Liver (tissue), 9 donors: ENCODE data around the gene ANAPC13. TPM values are rescaled to one million over a fixed set of nuclear protein-coding genes. Genes with fewer than 3 reads are reported as not detected.

ENCODE experiments used
- DNase-seq: peaks from one replicate; pipeline ENCODE4 v3.0.0-alpha.2; 2017; ENCODE audit warnings: low spot score
- H3K27ac ChIP-seq, 2 donors: one replicate each; pipeline ENCODE4 v1.7.0; 2013; ENCODE audit warnings: inconsistent platforms in 2 of 2, low read length in 2 of 2, control low read depth in 1 of 2, low read depth in 1 of 2, mild to moderate bottlenecking in 1 of 2
- H3K27me3 ChIP-seq, 4 donors: one replicate each; pipeline versions ENCODE4 v1.6.1 to v1.7.0; 2013; ENCODE audit warnings: low read length in 3 of 4, inconsistent platforms in 1 of 4, mild to moderate bottlenecking in 1 of 4, moderate library complexity in 1 of 4; ENCODE audit not compliant: control insufficient read depth in 4 of 4, insufficient read depth in 4 of 4
- H3K36me3 ChIP-seq, 4 donors: one replicate each; pipeline versions ENCODE4 v1.6.1 to v1.7.0; 2013; ENCODE audit warnings: low read length in 3 of 4, mild to moderate bottlenecking in 3 of 4, low read depth in 1 of 4, moderate library complexity in 1 of 4; ENCODE audit not compliant: control insufficient read depth in 4 of 4, insufficient read depth in 3 of 4
- H3K4me1 ChIP-seq, 4 donors: one replicate each; pipeline versions ENCODE4 v1.6.1 to v1.7.0; 2013; ENCODE audit warnings: low read length in 3 of 4, mild to moderate bottlenecking in 3 of 4, moderate library complexity in 1 of 4; ENCODE audit not compliant: control insufficient read depth in 4 of 4, insufficient read depth in 4 of 4
- H3K4me3 ChIP-seq, 3 donors: one replicate each; pipeline versions ENCODE4 v1.6.1 to v1.7.0; 2013; ENCODE audit warnings: low read length in 3 of 3, control low read depth in 1 of 3, low read depth in 1 of 3, mild to moderate bottlenecking in 1 of 3
- H3K9ac ChIP-seq, 2 donors: one replicate each; pipeline ENCODE4 v1.7.0; 2013; ENCODE audit warnings: low read length in 2 of 2, mild to moderate bottlenecking in 2 of 2, moderate library complexity in 2 of 2, control low read depth in 1 of 2, low read depth in 1 of 2
- H3K9me3 ChIP-seq, 4 donors: one replicate each; pipeline versions ENCODE4 v1.6.1 to v1.7.0; 2013; ENCODE audit warnings: low read length in 3 of 4; ENCODE audit not compliant: control insufficient read depth in 4 of 4
- EGR1 ChIP-seq, 2 donors: IDR thresholded peaks; 2 replicates each; pipeline ENCODE4 v1.6.1; 2016 to 2018; ENCODE audit warnings: antibody characterized with exemption in 2 of 2, low read depth in 2 of 2
- FOXA1 ChIP-seq: IDR thresholded peaks from 2 replicates; pipeline ENCODE4 v1.6.1; 2016; ENCODE audit warnings: antibody characterized with exemption
- FOXA2 ChIP-seq: IDR thresholded peaks from 2 replicates; pipeline ENCODE4 v1.6.1; 2016; ENCODE audit warnings: antibody characterized with exemption
- GABPA ChIP-seq, 2 donors: IDR thresholded peaks in 1 of 2; conservative IDR thresholded peaks in 1 of 2; 2 replicates each; pipeline ENCODE4 v1.6.1; 2016; ENCODE audit warnings: antibody characterized with exemption in 2 of 2, mild to moderate bottlenecking in 1 of 2, moderate library complexity in 1 of 2
- HNF4A ChIP-seq, 2 donors: conservative IDR thresholded peaks; 2 replicates each; pipeline ENCODE4 v1.6.1; 2016; ENCODE audit warnings: antibody characterized with exemption in 2 of 2, mild to moderate bottlenecking in 2 of 2
- HNF4G ChIP-seq: IDR thresholded peaks from 2 replicates; pipeline ENCODE4 v1.6.1; 2016; ENCODE audit warnings: antibody characterized with exemption
- JUND ChIP-seq, 2 donors: IDR thresholded peaks; 2 replicates each; pipeline ENCODE4 v1.6.1; 2016; ENCODE audit warnings: antibody characterized with exemption in 2 of 2
- RAD21 ChIP-seq, 2 donors: IDR thresholded peaks; 2 replicates each; pipeline ENCODE4 v1.6.1; 2016; ENCODE audit warnings: antibody characterized with exemption in 2 of 2, mild to moderate bottlenecking in 2 of 2
- REST ChIP-seq: IDR thresholded peaks from 2 replicates; pipeline ENCODE4 v1.6.1; 2016; ENCODE audit warnings: antibody characterized with exemption, mild to moderate bottlenecking
- RXRA ChIP-seq, 2 donors: IDR thresholded peaks; 2 replicates each; pipeline ENCODE4 v1.6.1; 2017 to 2018; ENCODE audit warnings: antibody characterized with exemption in 2 of 2, mild to moderate bottlenecking in 1 of 2
- SP1 ChIP-seq: IDR thresholded peaks from 2 replicates; pipeline ENCODE4 v1.6.1; 2018; ENCODE audit warnings: antibody characterized with exemption, mild to moderate bottlenecking
- YY1 ChIP-seq: IDR thresholded peaks from 2 replicates; pipeline ENCODE4 v1.6.1; 2016; ENCODE audit warnings: antibody characterized with exemption, mild to moderate bottlenecking
- ZBTB33 ChIP-seq: IDR thresholded peaks from 2 replicates; pipeline ENCODE4 v1.6.1; 2016; ENCODE audit warnings: antibody characterized with exemption
- WGBS: extraction: QIAGEN DNeasy Blood & Tissue Kit; methylation state at CpG from one replicate; pipeline ENCODE4 v1.1.7; 2013; 5-methylcytosine and 5-hydroxymethylcytosine counted together
- polyA plus RNA-seq, 2 donors: library from polyadenylated mRNA; stranded (reverse) in 1 of 2; unstranded in 1 of 2; fragments of 200-250 nt in 1 of 2; fragments of >200 nt in 1 of 2; fragmentation: Nextera tagmentation in 1 of 2; extraction: Ambion mirVana in 1 of 2; gene quantifications; one replicate each; pipeline versions ENCODE4 v1.2.1 to v1.2.3, GENCODE V29; 2013 to 2015
- total RNA-seq, 2 donors: library from RNA; depleted of rRNA; stranded (reverse); fragments of >200 nt; gene quantifications; one replicate each; pipeline ENCODE4 v1.2.3, GENCODE V29; 2014
- TF ChIP-seq, protein P1 (sequence below): IDR thresholded peaks from 2 replicates; pipeline ENCODE4 v1.6.1; 2016; ENCODE audit warnings: antibody characterized with exemption
- TF ChIP-seq, protein P2 (sequence below): IDR thresholded peaks from 2 replicates; pipeline ENCODE4 v1.6.1; 2016; ENCODE audit warnings: antibody characterized with exemption
- TF ChIP-seq, protein P3 (sequence below): fragments of 150-350 bp; IDR thresholded peaks from 2 replicates; pipeline ENCODE4 v1.5.1; 2017; ENCODE audit warnings: improper control_type of control experiment, low read depth, low read length; ENCODE audit not compliant: missing input control
- donor health status: healthy.
- donor health status: healthy.
- donor health status: healthy.
- donor health status: healthy.
- donor health status: healthy.

Gene ANAPC13
- total and polyA plus RNA-seq, 4 donors: 20.9 to 80.9 (median 38.2) TPM

DNA sequence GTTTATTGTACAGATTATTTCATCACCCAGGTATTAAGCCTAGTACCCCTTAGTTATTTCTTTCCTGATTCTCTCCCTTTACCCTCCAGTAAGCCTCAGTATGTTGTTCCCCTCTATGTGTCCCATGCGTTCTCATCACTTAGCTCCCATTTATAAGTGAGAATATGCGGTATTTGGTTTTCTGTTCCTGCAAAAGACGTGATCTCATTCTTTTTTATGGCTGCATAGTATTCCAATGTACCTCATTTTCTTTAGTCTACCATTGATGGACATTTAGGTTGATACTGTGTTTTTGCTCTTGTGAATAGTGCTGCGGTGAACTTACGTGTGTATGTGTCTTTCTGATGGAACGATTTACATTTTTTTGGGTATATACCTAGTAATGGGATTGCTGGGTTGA, 36.8 kb upstream of the ANAPC13 start:
- H3K9me3 ChIP-seq: peaks cover 0 to 11% (median 2%) of the 10 kb centered on the region in 4 donors
- no peak overlapping the region for H3K9ac ChIP-seq
- TF ChIP-seq FOXA1 (no peak), FOXA2 (no peak), ZBTB33 (no peak), HNF4G (no peak), REST (no peak), GABPA (IDR thresholded peaks at IDR 0.05 in 1 of 2, conservative IDR thresholded peaks at IDR 0.05 in 1 of 2) (no peak), RAD21 (IDR thresholded peaks at IDR 0.05) (no peak), RXRA (IDR thresholded peaks at IDR 0.05) (no peak), JUND (IDR thresholded peaks at IDR 0.05) (no peak), YY1 (no peak), SP1 (no peak), HNF4A (conservative IDR thresholded peaks at IDR 0.05) (no peak), EGR1 (IDR thresholded peaks at IDR 0.05; ENCODE audit: low read depth in 2 of 2) (no peak)
- TF ChIP-seq, protein P1, sequence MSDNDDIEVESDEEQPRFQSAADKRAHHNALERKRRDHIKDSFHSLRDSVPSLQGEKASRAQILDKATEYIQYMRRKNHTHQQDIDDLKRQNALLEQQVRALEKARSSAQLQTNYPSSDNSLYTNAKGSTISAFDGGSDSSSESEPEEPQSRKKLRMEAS: no peak
- TF ChIP-seq, protein P2, sequence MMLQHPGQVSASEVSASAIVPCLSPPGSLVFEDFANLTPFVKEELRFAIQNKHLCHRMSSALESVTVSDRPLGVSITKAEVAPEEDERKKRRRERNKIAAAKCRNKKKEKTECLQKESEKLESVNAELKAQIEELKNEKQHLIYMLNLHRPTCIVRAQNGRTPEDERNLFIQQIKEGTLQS: no peak
- TF ChIP-seq, protein P3, sequence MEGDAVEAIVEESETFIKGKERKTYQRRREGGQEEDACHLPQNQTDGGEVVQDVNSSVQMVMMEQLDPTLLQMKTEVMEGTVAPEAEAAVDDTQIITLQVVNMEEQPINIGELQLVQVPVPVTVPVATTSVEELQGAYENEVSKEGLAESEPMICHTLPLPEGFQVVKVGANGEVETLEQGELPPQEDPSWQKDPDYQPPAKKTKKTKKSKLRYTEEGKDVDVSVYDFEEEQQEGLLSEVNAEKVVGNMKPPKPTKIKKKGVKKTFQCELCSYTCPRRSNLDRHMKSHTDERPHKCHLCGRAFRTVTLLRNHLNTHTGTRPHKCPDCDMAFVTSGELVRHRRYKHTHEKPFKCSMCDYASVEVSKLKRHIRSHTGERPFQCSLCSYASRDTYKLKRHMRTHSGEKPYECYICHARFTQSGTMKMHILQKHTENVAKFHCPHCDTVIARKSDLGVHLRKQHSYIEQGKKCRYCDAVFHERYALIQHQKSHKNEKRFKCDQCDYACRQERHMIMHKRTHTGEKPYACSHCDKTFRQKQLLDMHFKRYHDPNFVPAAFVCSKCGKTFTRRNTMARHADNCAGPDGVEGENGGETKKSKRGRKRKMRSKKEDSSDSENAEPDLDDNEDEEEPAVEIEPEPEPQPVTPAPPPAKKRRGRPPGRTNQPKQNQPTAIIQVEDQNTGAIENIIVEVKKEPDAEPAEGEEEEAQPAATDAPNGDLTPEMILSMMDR: no peak
- H3K27ac ChIP-seq: no peak overlapping the region
- peaks cover 0 to 6% (median under 1%) of the 10 kb centered on the region in 4 donors for H3K36me3 ChIP-seq
- WGBS: 98% methylated on average over 6 of the region's 6 CpGs
- no peak for DNase-seq
- peaks cover 0 to 4% (median 0%) of the 10 kb centered on the region in 4 donors for H3K4me1 ChIP-seq
- H3K4me3 ChIP-seq: peak overlapping the region in 1 of 3 donors; percentile 13
- no peaks in the 10 kb centered on the region for H3K27me3 ChIP-seq

DNA sequence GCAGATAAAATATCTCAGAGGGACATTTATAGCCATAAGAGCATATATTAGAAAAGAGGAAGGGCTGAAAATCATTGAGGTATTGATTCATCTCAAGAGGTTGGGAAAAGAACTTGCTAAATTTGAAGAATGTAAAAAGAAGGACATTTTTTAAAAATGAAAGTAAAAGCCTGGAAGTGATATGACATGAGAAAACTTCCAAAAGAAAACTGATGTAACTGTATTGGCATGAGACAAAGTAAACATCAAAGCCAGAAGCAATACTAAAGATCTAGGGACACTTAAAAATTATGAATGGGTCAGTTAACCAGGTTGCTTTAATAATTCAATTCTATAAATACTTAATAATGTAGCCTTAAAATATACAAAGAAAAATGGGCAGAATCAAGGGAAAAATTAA, 32.0 kb upstream of the ANAPC13 start:
- peak overlapping the region in 1 of 2 donors; percentile 27 for H3K27ac ChIP-seq
- peaks cover 0 to 8% (median under 1%) of the 10 kb centered on the region in 4 donors for H3K36me3 ChIP-seq
- no peak overlapping the region for H3K9ac ChIP-seq
- no peak for TF ChIP-seq ZBTB33
- no peak for TF ChIP-seq HNF4G
- no peak for TF ChIP-seq YY1
- TF ChIP-seq GABPA (IDR thresholded peaks at IDR 0.05 in 1 of 2, conservative IDR thresholded peaks at IDR 0.05 in 1 of 2): no peak
- TF ChIP-seq, protein P1: no peak
- H3K4me1 ChIP-seq: peaks cover 0 to 4% (median 0%) of the 10 kb centered on the region in 4 donors
- H3K4me3 ChIP-seq: no peak overlapping the region
- H3K9me3 ChIP-seq: peaks cover 0 to 5% (median 1%) of the 10 kb centered on the region in 4 donors
- no peaks in the 10 kb centered on the region for H3K27me3 ChIP-seq
- DNase-seq: no peak
